GM21737 (cell line): Measurements from ENCODE around the gene SLC22A3.
"Not testable (repeated sequence)": the region's sequence is repeated elsewhere in the genome, so short reads cannot be mapped to it uniquely, and the experiment has no call there.

Experiments used
- ATAC-seq: cut with Tn5 transposase; IDR thresholded peaks from one replicate; pipeline ENCODE4 v1.9.1; 2021; ENCODE audit warnings: mild to moderate bottlenecking, moderate library complexity; ENCODE audit not compliant: unreplicated experiment

The SLC22A3 gene

GRCh38 chr6:160348223-160349019 is at the start of gene SLC22A3:
TSS of gene SLC22A3 (plus strand) at chr6:160348378. CDS start at chr6:160348420, 42 bp downstream.
- no peak for ATAC-seq

- ATAC-seq, result no peak
Observed at GRCh38 chr6:160299559-160299958, 48.6 kb upstream of the SLC22A3 start.

DNA sequence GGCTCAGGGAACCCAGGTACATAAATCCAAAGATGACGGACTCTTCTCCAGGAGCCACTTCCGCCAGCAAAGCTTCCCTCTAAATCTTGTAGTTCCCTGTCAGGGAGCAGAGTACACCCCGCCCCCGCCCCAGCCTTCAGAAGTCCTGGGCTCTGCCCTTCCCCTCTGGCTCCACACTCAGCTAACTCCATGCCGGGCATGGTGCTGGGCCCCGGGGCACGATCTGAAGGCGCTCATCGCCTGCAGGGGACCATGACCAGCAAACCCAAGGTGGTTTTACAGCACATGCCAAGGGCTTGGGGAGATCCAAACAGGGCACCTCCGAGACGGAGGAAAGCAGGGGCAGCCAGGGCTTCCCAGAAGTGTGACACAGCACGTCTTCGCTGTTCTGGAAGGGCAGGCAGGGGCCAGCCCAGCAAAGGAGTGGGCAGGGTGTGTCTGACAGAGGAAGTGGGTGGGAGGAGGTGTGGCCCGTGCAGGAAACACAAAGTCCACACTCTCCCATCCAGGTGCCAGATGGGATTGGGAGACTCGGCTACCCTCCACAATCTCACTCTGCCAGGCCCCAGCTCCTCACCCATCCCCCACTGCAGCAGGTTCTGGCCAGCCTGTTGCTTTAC is 48.0 kb upstream of the SLC22A3 start:
- no peak for ATAC-seq

- ATAC-seq, result no peak
Observed at GRCh38 chr6:160301339-160301738, 46.8 kb upstream of the SLC22A3 start.

DNA sequence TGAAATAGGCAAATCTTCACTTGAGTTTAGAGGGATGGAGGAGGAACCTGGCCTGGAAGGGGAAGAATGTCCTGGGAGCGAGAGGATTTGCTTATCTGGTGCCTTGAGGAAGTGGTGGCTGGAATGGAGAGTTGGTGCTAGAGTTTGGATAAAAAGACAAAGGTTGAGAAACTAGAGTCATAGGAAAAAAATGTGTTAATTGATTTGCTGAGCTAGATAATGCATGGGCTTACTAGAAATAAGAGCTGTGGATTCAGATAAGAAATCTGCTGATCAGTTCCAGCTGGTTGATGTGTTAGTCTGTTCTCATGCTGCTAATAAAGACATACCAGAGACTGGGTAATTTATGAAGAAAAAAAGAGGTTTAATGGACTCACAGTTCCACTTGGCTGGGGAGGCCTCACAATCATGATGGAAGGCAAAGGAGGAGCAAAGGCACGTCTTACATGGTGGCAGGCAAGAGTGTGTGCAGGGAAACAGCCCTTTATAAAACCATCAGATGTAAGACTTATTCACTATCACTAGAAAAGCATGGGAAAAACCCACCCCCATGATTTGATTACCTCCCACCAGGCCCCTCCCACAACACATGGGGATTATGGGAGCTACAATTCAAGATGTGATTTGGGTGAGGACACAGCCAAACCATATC is 45.6 kb upstream of the SLC22A3 start:
- ATAC-seq, result not testable (repeated sequence)

DNA sequence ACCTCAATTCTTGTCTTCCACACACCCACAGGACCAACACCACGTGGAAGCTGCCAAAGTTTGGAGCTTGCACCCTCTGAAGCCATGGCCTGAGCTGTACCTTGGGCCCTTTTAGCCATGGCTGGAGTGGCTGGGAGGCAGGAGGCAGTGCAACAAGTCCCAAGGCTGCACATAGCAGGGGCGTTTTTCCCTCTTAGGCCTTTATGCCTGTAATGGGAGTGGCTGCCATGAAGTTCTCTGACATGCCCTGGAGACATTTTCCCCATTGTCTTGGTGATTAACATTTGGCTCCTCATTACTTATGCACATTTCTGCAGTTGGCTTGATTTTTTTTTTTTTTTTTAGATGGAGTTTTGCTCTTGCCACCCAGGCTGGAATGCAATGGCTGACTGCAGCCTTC is 44.4 kb upstream of the SLC22A3 start:
- ATAC-seq, result no peak

DNA sequence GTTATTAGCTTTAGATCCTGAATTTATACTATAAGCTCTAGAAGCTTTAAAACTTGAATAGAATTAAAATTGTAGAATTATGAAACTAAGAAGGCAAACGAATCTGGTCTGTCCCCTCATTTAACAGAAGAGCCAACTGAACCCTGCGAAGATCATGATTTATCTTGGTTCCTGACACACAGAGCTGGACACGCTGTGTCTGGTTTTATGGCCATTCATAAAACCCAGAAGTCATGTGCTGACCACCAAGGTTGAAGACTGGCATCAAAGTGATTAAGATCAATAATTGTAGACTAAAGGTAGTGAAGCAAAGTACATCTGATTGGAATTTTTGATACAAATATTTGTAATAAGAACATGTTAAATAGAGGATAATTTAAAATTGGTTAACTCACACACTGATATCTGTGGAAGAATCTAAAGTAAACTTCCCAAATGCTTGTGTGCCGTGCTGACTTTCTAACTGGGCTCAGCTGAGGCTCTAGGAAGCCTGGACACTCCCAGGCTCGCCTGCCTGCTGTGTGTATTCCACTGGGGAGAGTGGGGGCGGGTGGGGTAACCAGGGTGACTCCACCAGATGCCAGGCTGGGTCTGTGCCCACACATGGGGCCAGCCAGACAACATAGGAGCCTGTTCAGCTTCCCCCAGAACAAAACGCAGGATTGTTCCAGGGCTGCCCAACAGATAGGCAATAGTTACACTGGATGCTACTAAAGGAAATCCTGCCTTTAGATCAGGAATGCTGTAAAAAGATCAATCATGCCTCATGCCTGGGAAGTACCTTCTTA is 42.1 kb upstream of the SLC22A3 start:
- ATAC-seq, result no peak

DNA sequence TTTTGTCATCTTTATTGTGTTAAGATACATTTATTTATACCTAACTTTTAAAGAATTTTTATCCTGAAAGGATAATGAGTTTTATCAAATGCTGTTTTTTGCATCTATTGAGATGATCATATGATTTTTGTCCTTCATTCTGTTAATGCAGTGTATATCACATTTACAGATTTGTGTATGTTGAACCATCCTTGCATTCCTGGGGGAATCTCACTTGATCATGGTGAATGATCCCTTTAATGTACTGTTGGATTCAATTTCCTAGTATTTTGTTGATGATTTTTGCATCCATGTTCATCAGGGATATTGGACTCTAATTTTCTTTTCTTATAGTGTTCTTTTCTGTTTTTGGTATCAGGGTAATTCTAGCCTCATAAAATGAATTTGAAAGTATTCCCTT is 38.5 kb upstream of the SLC22A3 start:
- ATAC-seq, result no peak

DNA sequence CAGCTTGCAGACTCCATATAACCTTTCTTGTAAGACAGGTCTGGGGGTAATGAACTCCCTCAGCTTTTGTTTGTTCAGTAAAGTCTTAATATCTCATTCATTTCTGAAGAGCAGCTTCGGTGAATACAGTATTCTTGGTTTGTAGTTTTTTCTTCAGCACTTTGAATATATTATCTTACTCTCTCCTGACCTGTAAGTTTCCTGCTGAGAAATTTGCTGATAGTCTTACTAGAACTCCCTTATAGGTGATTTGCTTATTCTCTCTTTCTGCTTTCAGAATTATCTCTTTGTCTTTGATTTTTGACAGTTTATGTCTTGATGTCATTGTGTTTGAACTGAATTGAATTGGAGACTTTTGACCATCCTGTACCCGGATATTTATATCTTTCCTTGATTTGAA is 35.3 kb upstream of the SLC22A3 start:
- ATAC-seq, result no peak

DNA sequence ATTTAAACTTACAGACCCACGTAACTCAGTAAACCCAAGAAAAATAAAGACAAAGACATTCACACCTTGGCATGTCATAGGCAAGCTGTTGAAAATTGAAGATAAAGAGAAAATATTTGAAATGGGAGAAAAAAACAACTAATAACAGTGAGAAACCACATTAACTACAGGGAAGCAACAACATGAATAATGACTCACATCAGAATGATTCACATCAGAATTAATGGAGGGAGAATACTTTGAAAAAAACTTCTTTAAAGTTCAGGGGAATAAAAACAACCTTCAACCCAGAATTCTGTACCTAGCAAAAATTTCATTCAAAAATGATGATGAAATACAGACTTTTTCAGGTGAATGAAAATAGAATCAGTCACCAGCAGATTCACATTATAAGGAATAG is 32.9 kb upstream of the SLC22A3 start:
- no peak for ATAC-seq

GRCh38 chr6:160316261-160316660 is 31.9 kb upstream of the SLC22A3 start:
- ATAC-seq, result no peak

GRCh38 chr6:160319246-160319645 is 28.9 kb upstream of the SLC22A3 start:
- no peak for ATAC-seq

- no peak for ATAC-seq
Observed at GRCh38 chr6:160321729-160322505, 26.3 kb upstream of the SLC22A3 start.

- ATAC-seq, result no peak
Observed at GRCh38 chr6:160327981-160328380, 20.2 kb upstream of the SLC22A3 start.

- ATAC-seq, result no peak
Observed at GRCh38 chr6:160328447-160328846, 19.7 kb upstream of the SLC22A3 start.

DNA sequence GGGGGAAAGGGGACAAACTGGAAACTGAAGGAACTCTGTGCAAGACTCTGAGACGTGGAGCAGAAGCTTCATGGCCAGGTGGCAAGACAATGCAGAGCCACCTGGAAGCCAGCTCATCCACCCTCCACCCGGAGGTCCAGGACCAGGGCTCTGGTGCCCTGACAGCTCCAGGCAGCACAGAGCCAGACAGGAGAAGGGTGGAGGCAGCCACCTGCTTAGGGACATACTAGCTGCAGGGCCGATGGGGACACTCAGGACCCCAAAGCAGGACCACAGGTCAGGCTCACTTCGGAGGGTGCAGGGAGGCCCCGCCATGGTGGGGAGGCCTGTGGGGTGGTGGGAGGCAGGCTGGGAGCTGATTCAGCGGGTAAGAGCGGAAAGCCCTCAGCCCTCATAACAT is 19.0 kb upstream of the SLC22A3 start:
- ATAC-seq, result no peak

- no peak for ATAC-seq
Observed at GRCh38 chr6:160330619-160331018, 17.6 kb upstream of the SLC22A3 start.

- no peak for ATAC-seq
Observed at GRCh38 chr6:160331204-160331603, 17.0 kb upstream of the SLC22A3 start.

- no peak for ATAC-seq
Observed at GRCh38 chr6:160331753-160332152, 16.4 kb upstream of the SLC22A3 start.

- ATAC-seq, result no peak
Observed at GRCh38 chr6:160333101-160333500, 15.1 kb upstream of the SLC22A3 start.
